GM18951 (cell line): ENCODE results near the gene ZNF575.
"Not testable (repeated sequence)": the region's sequence is repeated elsewhere in the genome, so short reads cannot be mapped to it uniquely, and the experiment has no call there.

ENCODE experiments used
- POLR2A ChIP-seq: IDR thresholded peaks from 4 replicates; pipeline ENCODE4 v1.6.1; 2011; ENCODE audit warnings: mild to moderate bottlenecking; ENCODE audit not compliant: insufficient read length, insufficient read depth; ENCODE audit errors: extremely low read depth
- in situ Hi-C: fragments of 300-500 bp; cut with MboI; formaldehyde crosslinking; loops from one replicate; pipeline ENCODE4 v1.12.0; 2022; ENCODE audit warnings: low sequenced_read_pairs, mixed read lengths, inconsistent platforms; ENCODE audit not compliant: unreplicated experiment

ZNF575 gene

DNA sequence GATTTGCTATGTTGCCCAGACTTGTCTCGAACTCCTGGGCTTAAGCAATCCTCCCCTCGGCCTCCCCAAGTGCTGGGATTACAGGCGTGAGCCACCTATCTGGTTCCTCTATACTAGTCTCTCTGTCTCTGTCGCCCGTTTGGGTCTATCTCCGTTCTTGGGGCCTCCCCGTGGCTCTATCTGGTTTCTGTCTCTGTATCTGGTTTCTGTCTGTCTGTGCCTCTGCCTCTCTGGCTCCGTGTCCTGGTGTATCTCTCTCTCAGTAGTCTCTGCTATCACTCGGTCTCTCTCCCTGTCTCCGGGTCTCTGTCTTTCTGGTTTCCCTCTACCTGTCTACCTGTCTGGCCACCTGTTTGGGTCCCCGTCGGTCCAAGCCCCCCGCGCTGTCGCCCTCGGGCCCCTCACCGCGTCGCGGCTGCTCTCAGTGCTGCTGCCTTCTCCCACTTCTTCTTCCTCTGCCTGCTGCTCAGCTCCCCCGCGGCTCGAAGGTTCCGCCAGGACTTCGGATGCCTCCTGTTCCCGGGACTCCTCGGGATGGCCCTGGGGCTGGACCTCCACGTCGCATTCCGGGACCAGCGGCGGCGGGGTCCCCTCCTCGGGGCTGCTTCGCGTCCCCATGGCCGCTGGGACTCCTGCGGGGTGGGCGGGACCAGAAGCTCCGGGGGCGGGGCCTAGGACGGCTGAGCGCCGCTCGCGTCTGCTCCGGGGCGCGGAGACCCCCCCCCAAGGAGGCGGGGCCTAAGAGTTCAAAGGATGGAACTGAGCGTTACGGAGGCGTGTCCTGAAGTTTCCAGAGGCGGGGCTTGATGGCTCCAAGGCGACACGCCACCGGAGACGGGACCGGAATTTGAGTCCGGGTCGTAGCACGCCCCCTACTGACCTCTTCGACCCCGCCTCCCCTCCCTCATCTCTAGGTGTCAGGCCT, 29.2 kb upstream of the ZNF575 start:
- TF ChIP-seq POLR2A, result peak; percentile 68
- in situ Hi-C loops, result no loop called here

DNA sequence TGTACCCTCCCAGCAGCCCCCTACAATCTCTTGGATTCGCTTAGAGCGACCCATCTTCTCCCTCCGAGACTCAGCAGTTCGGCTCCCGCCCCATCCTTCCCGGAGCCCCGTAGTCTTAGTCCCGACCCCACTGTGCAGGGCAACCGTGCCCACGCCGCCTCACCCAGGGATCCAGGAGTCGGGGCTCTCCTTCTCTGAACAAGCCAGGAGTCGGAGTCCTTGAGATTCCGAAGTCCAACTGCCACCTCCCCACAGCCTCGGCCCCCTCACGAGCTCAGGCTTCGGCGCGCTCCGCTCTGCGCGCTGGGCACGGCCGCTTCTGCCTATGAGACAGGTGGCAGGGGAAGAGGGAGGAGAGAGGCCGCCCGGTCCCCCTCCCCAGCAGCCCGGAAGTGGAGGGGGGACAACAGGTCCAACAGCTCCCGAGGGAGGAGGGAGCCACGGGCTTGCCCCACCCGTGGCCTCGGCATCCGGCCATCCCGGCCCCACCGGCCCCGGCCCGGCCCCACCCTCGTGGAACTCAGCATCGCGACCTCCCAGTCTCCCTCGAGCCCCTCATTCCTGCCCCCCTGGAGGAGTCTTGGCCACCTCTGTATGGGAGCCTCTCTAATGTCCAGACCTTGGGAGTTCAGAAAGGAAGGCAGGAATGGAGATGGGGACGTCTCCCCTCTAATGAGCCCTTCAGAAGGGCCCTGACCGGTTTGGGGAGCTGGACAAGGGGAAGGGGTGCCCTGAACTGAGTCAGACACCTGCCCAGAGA, 28.4 kb upstream of the ZNF575 start, which contains the start of gene PHLDB3:
Gene PHLDB3 (minus strand): TSS at position 321 of the 760 bp plus-strand sequence. CDS start 628 bp downstream, outside the sequence.
- no peak for TF ChIP-seq POLR2A
- in situ Hi-C loops, result no loop called here

DNA sequence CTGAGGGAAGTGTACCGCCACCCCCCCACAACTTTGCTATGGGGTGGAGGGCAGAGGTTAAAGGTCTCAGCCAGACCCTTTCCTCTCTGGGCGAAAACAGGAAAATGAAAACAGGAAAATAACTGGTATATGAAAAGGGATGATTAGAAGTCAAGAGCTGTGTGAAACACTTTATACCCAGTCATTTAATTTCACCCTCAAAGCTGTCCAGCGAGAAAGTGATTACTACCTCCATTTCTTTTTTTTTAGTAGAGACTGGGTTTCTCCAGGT, 27.9 kb upstream of the ZNF575 start:
- in situ Hi-C loops, result no loop called here
- TF ChIP-seq POLR2A, result no peak

DNA sequence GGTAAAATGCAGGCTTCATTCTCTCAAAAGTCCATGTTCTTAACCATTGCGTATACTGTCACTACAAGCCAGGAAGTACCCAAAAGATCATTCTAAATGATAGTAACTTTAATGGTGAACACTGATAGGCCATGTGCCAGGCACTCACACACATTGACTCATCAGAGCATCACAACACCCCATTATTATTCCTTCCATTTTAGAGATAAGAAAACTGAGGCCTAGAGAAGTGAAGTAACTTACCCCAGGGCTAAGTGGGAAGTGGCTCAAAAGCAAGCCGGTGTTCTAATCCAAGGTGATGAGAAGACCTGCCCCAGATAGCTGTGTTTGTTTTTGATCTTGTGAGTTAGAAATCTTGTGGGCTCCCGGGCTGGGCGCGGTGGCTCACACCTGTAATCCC, 27.0 kb upstream of the ZNF575 start:
- TF ChIP-seq POLR2A, result no peak
- in situ Hi-C loops, result no loop called here

DNA sequence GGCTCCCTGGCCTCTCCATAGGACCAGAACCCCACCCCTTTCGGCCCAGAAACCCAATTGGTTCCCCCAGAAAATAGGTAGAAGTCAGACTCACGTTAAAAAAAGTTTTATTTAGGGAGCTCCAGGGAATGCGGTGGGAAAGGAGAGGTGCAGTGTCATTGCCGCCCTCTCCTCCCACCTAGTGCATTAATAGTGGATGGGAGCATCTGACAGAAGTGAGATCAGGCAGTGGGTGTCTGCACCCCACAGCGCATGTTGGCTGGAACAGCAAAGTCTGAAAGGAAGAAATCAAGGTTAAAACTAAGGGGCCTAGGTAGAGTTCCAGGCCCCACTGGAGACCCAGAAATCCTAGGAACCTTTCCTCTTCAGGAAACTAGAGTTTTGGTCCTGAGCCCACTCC, 26.4 kb upstream of the ZNF575 start:
- no peak for TF ChIP-seq POLR2A
- in situ Hi-C loops, result no loop called here

DNA sequence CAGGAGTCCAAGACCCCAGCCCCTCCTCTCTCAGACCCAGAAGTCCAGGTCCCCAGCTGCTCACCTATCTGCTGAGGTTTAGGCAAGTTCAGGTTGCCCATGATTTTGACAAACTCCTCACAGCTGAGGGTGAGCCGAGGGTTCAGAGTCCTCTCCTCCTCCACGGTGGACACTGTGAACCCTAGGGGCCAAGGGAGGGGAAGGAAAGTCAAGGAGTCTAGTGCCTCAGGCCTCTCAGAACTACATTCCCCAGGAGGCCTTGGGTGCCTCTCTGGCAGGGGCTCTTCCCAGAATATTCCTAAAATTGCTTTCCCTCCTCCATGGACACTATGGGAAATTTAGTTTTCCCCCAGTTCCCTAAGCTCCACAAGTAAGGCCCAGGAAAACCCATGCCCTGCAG, 25.1 kb upstream of the ZNF575 start:
- in situ Hi-C loops, result no loop called here
- TF ChIP-seq POLR2A, result no peak

DNA sequence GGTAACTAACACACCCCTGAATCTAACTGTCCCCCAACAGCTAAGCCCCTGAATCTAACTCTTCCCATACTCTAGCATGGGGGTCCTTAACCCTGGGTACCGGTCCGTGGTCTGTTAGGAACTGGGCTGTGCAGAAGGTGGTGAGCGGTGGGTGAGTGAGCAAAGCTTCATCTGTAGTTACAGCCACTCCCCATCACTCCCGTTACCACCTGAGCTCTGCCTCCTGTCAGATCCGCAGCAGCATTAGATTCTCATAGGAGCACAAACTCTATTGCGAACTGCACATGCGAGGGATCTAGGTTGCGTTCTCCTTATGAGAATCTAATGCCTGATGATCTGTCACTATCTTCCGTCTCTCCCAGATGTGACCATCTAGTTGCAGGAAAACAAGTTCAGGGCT, 22.3 kb upstream of the ZNF575 start:
- TF ChIP-seq POLR2A, result no peak
- in situ Hi-C loops, result no loop called here

DNA sequence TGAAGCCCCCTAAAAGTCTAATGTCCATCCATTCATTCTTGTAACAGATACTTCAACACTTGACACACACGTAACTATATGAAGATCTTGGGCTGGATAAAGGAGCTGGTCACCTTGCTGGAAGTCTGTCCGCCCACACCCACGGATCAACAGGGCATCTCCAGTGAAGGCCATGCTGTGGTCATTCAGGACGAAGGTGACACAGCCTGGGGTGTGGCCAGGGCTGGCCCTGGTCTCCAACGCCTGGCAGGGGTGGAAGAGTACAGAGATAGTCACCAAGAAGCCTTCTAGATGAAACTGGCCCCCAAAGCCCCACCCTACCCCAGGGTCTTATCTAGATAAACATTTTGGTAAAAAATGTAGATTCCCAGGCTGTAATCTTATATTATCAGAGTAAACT, 21.7 kb upstream of the ZNF575 start:
- in situ Hi-C loops, result no loop called here
- no peak for TF ChIP-seq POLR2A

DNA sequence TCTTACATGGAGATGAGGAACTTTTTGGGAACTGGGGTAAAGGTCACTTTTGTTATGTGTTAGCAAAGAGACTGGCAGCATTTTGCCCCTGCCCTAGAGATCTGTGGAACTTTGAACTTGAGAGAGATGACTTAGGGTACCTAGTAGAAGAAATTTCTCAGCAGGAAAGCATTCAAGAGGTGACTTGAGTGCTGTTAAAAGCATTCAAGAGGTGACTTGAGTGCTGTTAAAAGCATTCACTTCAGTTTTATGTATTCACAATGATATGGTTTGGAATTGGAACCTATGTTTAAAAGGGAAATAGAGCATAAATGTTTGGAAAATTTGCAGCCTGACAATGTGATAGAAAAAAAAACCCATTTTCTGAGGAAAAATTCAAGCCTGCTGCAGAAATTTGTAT, 20.6 kb upstream of the ZNF575 start:
- in situ Hi-C loops, result not testable (repeated sequence)

DNA sequence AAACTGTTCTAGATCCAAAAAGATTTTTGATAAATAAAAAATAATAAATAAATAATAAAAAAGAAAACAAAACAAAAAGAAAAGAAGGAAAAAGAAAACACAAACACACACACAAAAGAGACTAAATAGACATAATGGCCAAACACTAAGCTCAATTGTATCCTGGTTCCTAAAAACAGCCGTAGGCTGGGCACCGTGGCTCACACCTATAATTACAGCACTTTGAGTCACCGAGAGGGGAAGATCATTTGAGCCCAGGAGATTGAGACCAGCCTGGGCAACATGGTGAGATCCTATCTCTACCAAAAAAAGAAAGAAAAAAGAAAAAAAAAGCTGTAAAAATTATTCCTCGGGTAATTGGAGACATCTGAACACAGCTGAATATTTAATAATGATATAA, 14.9 kb upstream of the ZNF575 start:
- in situ Hi-C loops, result no loop called here
- TF ChIP-seq POLR2A, result no peak

DNA sequence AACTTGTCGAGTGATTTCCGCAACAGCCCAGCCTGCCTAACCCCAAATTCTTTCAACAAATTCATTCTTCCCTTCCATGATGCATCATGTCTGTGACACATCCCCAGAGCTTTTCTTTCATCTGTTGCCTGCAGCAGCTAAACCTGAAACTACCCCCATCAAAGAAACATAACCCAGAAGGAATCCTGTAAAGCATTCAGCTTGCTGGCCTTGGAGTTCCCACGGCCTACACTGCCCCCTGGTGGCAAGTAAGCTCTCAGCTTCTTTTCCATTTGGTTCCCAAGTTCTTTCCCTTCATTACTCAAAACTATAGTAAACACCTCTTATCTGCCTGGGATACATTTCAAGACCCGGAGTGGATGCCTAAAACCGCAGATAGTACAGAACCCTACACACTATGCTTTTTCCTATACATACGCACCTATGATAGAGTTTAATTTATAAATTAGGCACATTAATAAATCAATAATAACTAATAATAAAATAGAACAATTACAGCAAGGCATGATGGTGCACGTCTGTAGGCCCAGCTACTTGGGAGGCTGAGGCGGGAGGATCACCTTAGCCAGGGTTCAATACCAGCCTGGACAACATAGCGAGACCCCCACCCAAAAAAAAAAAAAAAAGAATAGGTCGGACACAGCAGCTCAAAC, 13.4 kb upstream of the ZNF575 start:
- TF ChIP-seq POLR2A, result no peak
- in situ Hi-C loops, result loop anchor here (5.0 kb wide), 1 partner anchor 72 kb away; no protein-coding TSS in a partner anchor

DNA sequence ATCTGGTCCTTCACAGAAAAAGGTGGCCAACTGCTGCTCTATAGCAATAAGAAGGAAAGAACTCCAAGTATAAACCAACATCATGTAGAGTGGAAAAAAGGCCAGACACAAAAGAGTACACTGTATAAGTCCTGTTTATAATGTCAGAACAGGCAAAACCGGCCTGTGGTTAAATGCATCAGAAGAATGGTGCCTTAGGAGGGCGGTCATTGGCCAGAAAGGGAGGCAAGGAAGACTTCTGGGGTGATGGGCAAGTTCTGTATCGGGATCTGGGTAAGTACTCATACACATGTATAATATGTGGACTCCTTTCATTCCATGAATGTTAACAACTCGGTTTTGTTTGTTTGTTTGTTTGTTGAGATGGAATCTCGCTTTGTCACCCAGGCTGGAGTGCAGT, 10.1 kb upstream of the ZNF575 start:
- in situ Hi-C loops, result loop anchor here (5.0 kb wide), 1 partner anchor 76 kb away; no protein-coding TSS in a partner anchor
- no peak for TF ChIP-seq POLR2A

DNA sequence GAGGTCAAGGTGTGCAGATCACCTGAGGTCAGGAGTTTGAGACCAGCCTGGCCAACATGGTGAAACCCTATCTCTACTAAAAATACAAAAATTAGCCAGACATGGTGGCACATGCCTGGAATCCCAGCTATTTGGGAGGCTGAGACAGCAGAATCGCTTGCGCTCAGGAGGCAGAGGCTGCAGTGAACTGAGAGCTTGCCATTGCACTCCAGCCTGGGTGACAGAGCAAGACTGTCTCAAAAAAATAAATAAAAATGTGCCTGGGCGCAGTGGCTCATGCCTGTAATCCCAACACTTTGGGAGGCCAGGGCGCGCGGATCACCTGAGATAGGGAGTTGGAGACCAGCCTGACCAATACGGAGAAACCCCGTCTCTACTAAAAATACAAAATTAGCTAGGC, 9.3 kb upstream of the ZNF575 start:
- in situ Hi-C loops, result loop anchor here (5.0 kb wide), 1 partner anchor 76 kb away; no protein-coding TSS in a partner anchor
